ENCODE results near the gene ELFN1. TPM values are rescaled to one million over a fixed set of nuclear protein-coding genes. Genes with fewer than 3 reads are reported as not detected.
"Not testable (repeated sequence)": the region's sequence is repeated elsewhere in the genome, so short reads cannot be mapped to it uniquely, and the experiment has no call there.

Gene ELFN1
- total RNA-seq, 1 donor from 2014 or later: 1.4 TPM

GRCh38 chr7:1717903-1718676 is 48.0 kb downstream of the ELFN1 start:
- no peak for DNase-seq
- ATAC-seq: no peak
- no peaks in the 10 kb centered on the region for H3K4me1 ChIP-seq
- no peaks in the 10 kb centered on the region for H3K36me3 ChIP-seq
- H3K27ac ChIP-seq: no peak overlapping the region
- TF ChIP-seq CTCF (IDR thresholded peaks at IDR 0.05): no peak
- no peaks in the 10 kb centered on the region for H3K9me3 ChIP-seq
- no peak overlapping the region for H3K4me3 ChIP-seq
- peaks cover 31% of the 10 kb centered on the region for H3K27me3 ChIP-seq (ENCODE audit: low read depth)
- intact Hi-C loops (cut with DNase I): no loop called here

DNA sequence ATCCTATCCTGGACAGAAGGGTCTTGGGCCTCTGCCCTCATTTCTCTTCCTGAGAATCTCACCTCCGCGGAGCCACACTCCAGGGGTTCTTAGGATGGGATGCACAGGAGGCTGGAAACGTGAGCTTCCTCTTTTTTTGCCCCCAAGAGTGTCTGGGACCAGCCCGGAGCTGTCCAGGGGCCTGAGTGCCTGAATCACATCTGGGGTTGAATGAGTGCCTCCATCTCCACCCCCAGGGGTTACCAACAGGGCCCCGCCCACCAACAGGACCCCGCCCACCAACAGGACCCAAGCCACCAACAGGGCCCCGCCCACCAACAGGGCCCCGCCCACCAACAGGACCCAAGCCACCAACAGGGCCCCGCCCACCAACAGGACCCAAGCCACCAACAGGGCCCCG is 48.8 kb downstream of the ELFN1 start:
- intact Hi-C loops (cut with DNase I); H3K4me1 ChIP-seq; DNase-seq; H3K27ac ChIP-seq; ATAC-seq; H3K9me3 ChIP-seq; H3K36me3 ChIP-seq; H3K4me3 ChIP-seq: not testable (repeated sequence)
- H3K27me3 ChIP-seq (ENCODE audit: low read depth): peaks cover 27% of the 10 kb centered on the region

DNA sequence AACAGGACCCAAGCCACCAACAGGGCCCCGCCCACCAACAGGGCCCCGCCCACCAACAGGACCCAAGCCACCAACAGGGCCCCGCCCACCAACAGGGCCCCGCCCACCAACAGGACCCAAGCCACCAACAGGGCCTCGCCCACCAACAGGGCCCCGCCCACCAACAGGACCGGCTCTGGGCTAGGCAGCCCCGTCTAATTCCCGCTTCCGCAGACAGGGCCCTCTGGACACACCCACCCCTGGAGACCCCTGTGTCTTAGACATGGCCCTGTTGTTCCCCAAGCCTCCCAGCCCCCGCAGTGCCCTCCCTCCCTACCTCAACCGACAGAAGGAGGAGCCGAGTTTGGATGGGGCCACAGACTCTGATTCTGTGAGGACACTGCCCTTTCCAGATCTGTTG is 49.2 kb downstream of the ELFN1 start:
- H3K9me3 ChIP-seq; H3K4me1 ChIP-seq; H3K36me3 ChIP-seq; H3K27ac ChIP-seq; ATAC-seq; DNase-seq; H3K4me3 ChIP-seq; intact Hi-C loops (cut with DNase I): not testable (repeated sequence)
- peaks cover 27% of the 10 kb centered on the region for H3K27me3 ChIP-seq (ENCODE audit: low read depth)

DNA sequence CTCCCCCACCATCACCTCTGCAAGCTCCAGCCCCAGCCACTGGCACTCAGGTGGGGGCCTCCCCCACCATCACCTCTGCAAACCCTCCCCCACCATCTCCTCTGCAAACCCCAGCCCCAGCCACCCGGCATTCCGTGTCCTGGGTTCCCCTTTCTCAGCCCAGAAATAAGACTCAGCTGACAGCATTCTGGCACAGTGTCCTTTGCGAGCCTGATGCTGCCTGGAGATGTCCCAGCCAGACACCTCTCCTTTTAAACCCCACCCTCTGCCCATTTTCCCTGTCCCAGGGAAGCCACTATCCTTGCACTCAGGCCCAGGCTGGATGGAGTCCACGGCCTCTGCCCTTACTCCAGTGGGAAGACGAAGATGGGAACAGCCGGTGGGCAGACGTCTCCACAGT is 49.8 kb downstream of the ELFN1 start:
- H3K27ac ChIP-seq: no peak overlapping the region
- no peaks in the 10 kb centered on the region for H3K9me3 ChIP-seq
- intact Hi-C loops (cut with DNase I): no loop called here
- no peak overlapping the region for H3K4me3 ChIP-seq
- no peaks in the 10 kb centered on the region for H3K36me3 ChIP-seq
- no peak for ATAC-seq
- DNase-seq: no peak
- peaks cover 22% of the 10 kb centered on the region for H3K27me3 ChIP-seq (ENCODE audit: low read depth)
- no peak for TF ChIP-seq CTCF (IDR thresholded peaks at IDR 0.05)
- H3K4me1 ChIP-seq: no peaks in the 10 kb centered on the region

GRCh38 chr7:1720326-1720725 is 50.2 kb downstream of the ELFN1 start:
- no peaks in the 10 kb centered on the region for H3K4me1 ChIP-seq

GRCh38 chr7:1721047-1721690 is 51.1 kb downstream of the ELFN1 start:
- DNase-seq (no peak), ATAC-seq (no peak)
- no peak for TF ChIP-seq CTCF (IDR thresholded peaks at IDR 0.05)
- no peak overlapping the region for H3K4me3 ChIP-seq
- no peaks in the 10 kb centered on the region for H3K9me3 ChIP-seq
- H3K36me3 ChIP-seq: no peaks in the 10 kb centered on the region
- intact Hi-C loops (cut with DNase I): no loop called here
- H3K27me3 ChIP-seq (ENCODE audit: low read depth): peaks cover 17% of the 10 kb centered on the region
- H3K27ac ChIP-seq: no peak overlapping the region
- H3K4me1 ChIP-seq: no peaks in the 10 kb centered on the region

More at GRCh38 chr7:1720326-1720725, 50.2 kb downstream of the ELFN1 start:
- intact Hi-C loops (cut with DNase I): no loop called here
- H3K27ac ChIP-seq: no peak overlapping the region
- no peak overlapping the region for H3K4me3 ChIP-seq
- no peak for ATAC-seq
- no peaks in the 10 kb centered on the region for H3K9me3 ChIP-seq
- no peak for TF ChIP-seq CTCF (IDR thresholded peaks at IDR 0.05)
- peaks cover 20% of the 10 kb centered on the region for H3K27me3 ChIP-seq (ENCODE audit: low read depth)
- no peaks in the 10 kb centered on the region for H3K36me3 ChIP-seq
- no peak for DNase-seq

Measured in lower lobe of right lung (tissue), 2 donors.